ENCODE results near the gene SPACDR. TPM values are rescaled to one million over a fixed set of nuclear protein-coding genes. Genes with fewer than 3 reads are reported as not detected.

SPACDR gene, protein sequence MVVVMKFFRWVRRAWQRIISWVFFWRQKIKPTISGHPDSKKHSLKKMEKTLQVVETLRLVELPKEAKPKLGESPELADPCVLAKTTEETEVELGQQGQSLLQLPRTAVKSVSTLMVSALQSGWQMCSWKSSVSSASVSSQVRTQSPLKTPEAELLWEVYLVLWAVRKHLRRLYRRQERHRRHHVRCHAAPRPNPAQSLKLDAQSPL
- 2.9 and 3.7 TPM in 2 replicates for total RNA-seq
- 0.37 TPM for total RNA-seq (2013)
- polyA plus RNA-seq, result 2.1 and 2.9 TPM in 2 replicates
- polyA minus RNA-seq, result 0.43 TPM in 1 of 2 replicates, not detected in the other

DNA sequence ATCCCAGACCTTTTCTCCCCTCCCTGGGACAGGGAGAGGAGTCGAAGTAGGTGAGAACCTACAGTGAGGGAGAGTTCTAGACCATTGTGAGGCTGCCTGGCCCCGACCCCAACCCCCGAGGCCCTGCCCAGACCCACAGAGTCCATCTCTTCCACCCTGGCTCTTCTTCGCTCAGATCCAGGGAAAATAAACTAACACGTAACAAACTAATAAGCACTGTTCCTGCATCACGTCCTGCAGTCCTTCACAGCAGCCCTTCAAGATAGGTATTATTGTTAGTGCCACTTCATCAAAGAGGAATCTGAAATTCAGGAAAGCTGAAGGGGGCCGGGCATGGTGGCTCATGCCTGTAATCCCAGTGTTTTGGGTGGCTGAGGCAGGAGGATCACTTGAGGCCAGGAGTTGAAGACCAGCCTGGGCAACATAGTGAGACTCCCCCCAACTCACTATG is at the start of gene SPACDR:
Gene SPACDR, minus strand, starts transcription at position 51 of the 451 bp plus-strand sequence. CDS start 235 bp downstream, outside the sequence.
- CTCF ChIA-PET, result interaction anchor here (1.1 to 2.6 kb wide), 3 partner anchors 18 to 100 kb away, joined by 3 to 15 read pairs (median 5); no protein-coding TSS in a partner anchor
- H3K27me3 Mint-ChIP-seq, result no peaks in the 10 kb centered on the region
- Histone ChIP-seq H3K27ac (ENCODE audit: low read length in 2 of 2) (no peak within 1 kb of the TSS), H3K9ac (ENCODE audit: low read length) (no peak within 1 kb of the TSS), H3K4me2 (replicated peaks; ENCODE audit: low read depth, low read length, poor library complexity, severe bottlenecking) (no peak within 1 kb of the TSS), H3K4me3 (ENCODE audit: control extremely low read depth in 1 of 5, extremely low read depth in 1 of 5, insufficient read depth in 1 of 5, low read depth in 2 of 5, low read length in 4 of 5) (no peak within 1 kb of the TSS), H2AFZ (ENCODE audit: insufficient read depth, low read depth, low read length, poor library complexity, severe bottlenecking) (no peak within 1 kb of the TSS), H3K36me3 (replicated peaks in 1 of 2; ENCODE audit: control extremely low read depth in 1 of 2, control insufficient read depth in 1 of 2, extremely low read depth in 1 of 2, insufficient read depth in 2 of 2, low read length in 1 of 2) (peaks cover 4 to 29% of the 10 kb centered on the region in 2 experiments), H3K79me2 (ENCODE audit: control insufficient read depth, insufficient read depth, low read length) (peaks cover 25% of the 10 kb centered on the region), H4K20me1 (ENCODE audit: control insufficient read depth, insufficient read depth, low read length, poor library complexity, severe bottlenecking) (peaks cover 27% of the 10 kb centered on the region), H3K27me3 (replicated peaks in 1 of 4; ENCODE audit: control extremely low read depth in 1 of 4, control insufficient read depth in 3 of 4, insufficient read depth in 4 of 4, low read length in 3 of 4) (no peaks in the 10 kb centered on the region), H3K9me3 (ENCODE audit: control extremely low read depth in 1 of 3, control insufficient read depth in 2 of 3, insufficient read depth in 1 of 3, low read length in 2 of 3) (no peaks in the 10 kb centered on the region), H3K4me1 (ENCODE audit: control insufficient read depth in 2 of 2, insufficient read depth in 2 of 2, low read length in 2 of 2) (no peaks in the 10 kb centered on the region)
- no peak within 1 kb of the TSS for H3K27ac Mint-ChIP-seq
- no peaks in the 10 kb centered on the region for H3K9me3 Mint-ChIP-seq (ENCODE audit: insufficient read depth)
- no peak within 1 kb of the TSS for H3K4me3 Mint-ChIP-seq
- peaks cover 2% of the 10 kb centered on the region for H3K4me1 Mint-ChIP-seq
- intact Hi-C loops (cut with micrococcal nuclease), result no loop called here
- DNase-seq (no peak), ATAC-seq (ENCODE audit: low read depth) (no peak)
- POLR2A ChIA-PET, result interaction anchor here (0.6 kb wide), 1 partner anchor 35 kb away, joined by 6 read pairs; the partner anchor contains the start of gene MEPCE
- WGBS (ENCODE audit: insufficient coverage), result no CpG with 5 or more reads among the region's 7 CpGs
- TF ChIP-seq, protein P1, sequence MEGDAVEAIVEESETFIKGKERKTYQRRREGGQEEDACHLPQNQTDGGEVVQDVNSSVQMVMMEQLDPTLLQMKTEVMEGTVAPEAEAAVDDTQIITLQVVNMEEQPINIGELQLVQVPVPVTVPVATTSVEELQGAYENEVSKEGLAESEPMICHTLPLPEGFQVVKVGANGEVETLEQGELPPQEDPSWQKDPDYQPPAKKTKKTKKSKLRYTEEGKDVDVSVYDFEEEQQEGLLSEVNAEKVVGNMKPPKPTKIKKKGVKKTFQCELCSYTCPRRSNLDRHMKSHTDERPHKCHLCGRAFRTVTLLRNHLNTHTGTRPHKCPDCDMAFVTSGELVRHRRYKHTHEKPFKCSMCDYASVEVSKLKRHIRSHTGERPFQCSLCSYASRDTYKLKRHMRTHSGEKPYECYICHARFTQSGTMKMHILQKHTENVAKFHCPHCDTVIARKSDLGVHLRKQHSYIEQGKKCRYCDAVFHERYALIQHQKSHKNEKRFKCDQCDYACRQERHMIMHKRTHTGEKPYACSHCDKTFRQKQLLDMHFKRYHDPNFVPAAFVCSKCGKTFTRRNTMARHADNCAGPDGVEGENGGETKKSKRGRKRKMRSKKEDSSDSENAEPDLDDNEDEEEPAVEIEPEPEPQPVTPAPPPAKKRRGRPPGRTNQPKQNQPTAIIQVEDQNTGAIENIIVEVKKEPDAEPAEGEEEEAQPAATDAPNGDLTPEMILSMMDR (IDR thresholded peaks at IDR 0.05), result no peak
- TF ChIP-seq EZH2 (IDR thresholded peaks at IDR 0.05; ENCODE audit: borderline replicate concordance, insufficient read depth, low read depth, low read length, poor library complexity, severe bottlenecking), result no peak
